ENCODE results near the gene RIN3.

The RIN3 gene

GRCh38 chr14:92513204-92513965, at the start of gene RIN3:
RIN3 (plus strand) TSS chr14:92513781; CDS start chr14:92513933, 152 bp downstream.
- DNase-seq, result peak; percentile 51

GRCh38 chr14:92464156-92464555, 49.4 kb upstream of the RIN3 start:
- no peak for DNase-seq

- DNase-seq, result no peak
Observed at GRCh38 chr14:92464716-92465115, 48.9 kb upstream of the RIN3 start.

GRCh38 chr14:92465353-92466055, 48.1 kb upstream of the RIN3 start:
- DNase-seq, result no peak

GRCh38 chr14:92466059-92466458, 47.5 kb upstream of the RIN3 start:
- no peak for DNase-seq

- no peak for DNase-seq
Observed at GRCh38 chr14:92469515-92469914, 44.1 kb upstream of the RIN3 start.

- peak; percentile 33 for DNase-seq
Observed at GRCh38 chr14:92470215-92470614, 43.4 kb upstream of the RIN3 start.

- no peak for DNase-seq
Observed at GRCh38 chr14:92470811-92471210, 42.8 kb upstream of the RIN3 start.

GRCh38 chr14:92471919-92472318, 41.7 kb upstream of the RIN3 start:
- DNase-seq, result peak; percentile 33

- DNase-seq, result no peak
Observed at GRCh38 chr14:92472860-92473259, 40.7 kb upstream of the RIN3 start.

- DNase-seq, result no peak
Observed at GRCh38 chr14:92473261-92473968, 40.2 kb upstream of the RIN3 start.

- no peak for DNase-seq
Observed at GRCh38 chr14:92473969-92474535, 39.5 kb upstream of the RIN3 start.

- DNase-seq, result no peak
Observed at GRCh38 chr14:92475037-92475436, 38.5 kb upstream of the RIN3 start.

GRCh38 chr14:92475451-92476187, 38.0 kb upstream of the RIN3 start:
- DNase-seq, result no peak

- DNase-seq, result no peak
Observed at GRCh38 chr14:92480856-92481255, 32.7 kb upstream of the RIN3 start.

GRCh38 chr14:92481386-92481785, 32.2 kb upstream of the RIN3 start:
- no peak for DNase-seq

GRCh38 chr14:92481811-92482555, 31.6 kb upstream of the RIN3 start:
- no peak for DNase-seq

GRCh38 chr14:92482621-92483319, 30.8 kb upstream of the RIN3 start:
- no peak for DNase-seq

- DNase-seq, result no peak
Observed at GRCh38 chr14:92484132-92484823, 29.3 kb upstream of the RIN3 start.

GRCh38 chr14:92486881-92487280, 26.7 kb upstream of the RIN3 start:
- no peak for DNase-seq

Measured in amniotic stem cell (primary cell).